T follicular helper cell (primary cell): ENCODE data around the gene RESP18.
A peak's percentile ranks its signal among the peaks of the same experiment; 100 is the strongest.
"Not testable (repeated sequence)": the region's sequence is repeated elsewhere in the genome, so short reads cannot be mapped to it uniquely, and the experiment has no call there.

Experiments used
- DNase-seq: peaks from one replicate; pipeline ENCODE4 v3.0.0-alpha.2; 2020; ENCODE audit warnings: low read depth

RESP18 gene

DNA sequence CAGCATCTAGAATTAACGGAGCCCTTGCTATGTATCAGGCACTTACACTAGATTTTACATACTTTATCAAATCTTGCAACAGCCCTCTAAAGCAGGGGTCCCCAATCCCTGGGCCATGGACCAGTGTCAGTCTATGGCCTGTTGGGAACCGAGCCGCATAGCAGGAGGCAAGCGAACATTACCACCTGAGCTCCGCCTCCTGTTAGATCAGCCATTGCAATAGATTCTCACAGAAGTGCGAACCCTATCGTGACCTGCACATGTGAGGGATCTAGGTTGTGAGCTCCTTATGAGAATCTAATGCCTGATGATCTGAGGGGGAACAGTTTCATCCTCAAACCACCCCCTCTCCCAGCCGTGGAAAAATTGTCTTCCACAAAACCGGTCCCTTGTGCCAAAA is 39.9 kb downstream of the RESP18 start:
- no peak for DNase-seq

DNA sequence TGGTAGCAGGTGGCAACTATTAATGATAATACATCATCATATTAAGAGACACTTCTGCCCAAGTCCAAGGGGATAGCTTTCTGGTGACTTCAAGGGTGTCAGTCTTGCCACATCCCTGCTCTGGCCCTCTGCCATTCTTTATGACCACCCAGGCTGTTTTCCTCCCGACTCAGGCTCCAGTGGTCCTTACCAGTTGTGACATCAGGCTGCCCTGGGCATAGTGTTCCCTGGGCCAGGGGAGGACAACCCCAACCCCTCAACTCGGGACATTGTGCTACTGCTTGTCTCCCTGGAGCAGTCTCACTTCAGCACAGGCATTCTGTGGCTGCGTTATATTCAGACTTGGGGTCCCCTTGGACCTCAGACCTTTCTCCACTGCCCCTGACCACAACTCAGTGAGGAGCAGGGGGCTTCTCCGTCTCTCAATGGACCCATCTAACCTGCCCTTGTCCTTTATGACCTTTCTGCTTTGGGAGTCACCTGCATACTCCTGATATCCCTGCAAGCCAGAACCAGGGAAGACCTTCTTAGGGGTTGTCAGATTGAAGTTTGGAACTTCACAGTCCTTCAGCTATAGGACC is 40.5 kb downstream of the RESP18 start:
- no peak for DNase-seq

GRCh38 chr2:219291394-219291793 is 41.1 kb downstream of the RESP18 start:
- no peak for DNase-seq

DNA sequence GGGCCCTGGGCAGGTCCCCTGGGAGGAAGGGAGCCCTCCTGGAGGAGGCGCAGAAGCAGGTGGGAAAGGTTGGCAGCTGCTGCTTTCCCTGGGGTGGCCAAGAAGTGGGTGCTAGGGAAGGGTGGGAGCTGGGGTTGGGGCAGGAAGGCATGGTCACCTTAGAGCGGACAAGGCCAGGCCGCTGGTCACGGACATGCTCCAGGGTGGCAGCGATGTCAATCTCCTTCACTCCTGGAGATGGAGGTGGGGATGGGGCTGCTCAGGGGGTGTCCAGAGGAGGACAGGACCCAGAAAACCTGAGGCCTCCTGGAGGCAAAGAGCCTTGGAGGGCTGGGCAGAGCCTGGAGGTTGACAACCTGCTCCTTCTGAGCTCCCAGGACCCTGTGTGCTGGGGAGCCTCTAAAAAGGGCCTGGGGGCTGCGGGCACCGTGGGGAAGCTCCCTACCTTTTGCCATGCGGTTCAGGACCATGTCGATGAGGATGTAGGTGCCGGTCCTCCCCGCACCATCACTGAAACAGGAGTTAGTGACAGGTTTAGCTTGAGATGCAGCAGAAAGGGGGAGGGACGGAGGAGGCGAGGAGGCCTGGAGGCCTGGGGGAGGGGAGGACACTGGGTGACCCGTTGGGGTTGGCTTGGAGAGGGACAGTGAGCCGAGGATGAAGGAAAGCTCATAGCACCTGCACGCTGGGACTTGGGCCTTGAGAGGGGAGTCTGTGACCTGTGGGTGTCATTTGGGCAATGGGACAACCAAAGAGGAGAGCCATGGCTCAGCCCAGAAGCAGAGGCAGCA is 42.0 kb downstream of the RESP18 start:
- DNase-seq = no peak

- no peak for DNase-seq
Measured at GRCh38 chr2:219289537-219290361, 42.8 kb downstream of the RESP18 start.

GRCh38 chr2:219289195-219289536 is 43.4 kb downstream of the RESP18 start:
- no peak for DNase-seq

DNA sequence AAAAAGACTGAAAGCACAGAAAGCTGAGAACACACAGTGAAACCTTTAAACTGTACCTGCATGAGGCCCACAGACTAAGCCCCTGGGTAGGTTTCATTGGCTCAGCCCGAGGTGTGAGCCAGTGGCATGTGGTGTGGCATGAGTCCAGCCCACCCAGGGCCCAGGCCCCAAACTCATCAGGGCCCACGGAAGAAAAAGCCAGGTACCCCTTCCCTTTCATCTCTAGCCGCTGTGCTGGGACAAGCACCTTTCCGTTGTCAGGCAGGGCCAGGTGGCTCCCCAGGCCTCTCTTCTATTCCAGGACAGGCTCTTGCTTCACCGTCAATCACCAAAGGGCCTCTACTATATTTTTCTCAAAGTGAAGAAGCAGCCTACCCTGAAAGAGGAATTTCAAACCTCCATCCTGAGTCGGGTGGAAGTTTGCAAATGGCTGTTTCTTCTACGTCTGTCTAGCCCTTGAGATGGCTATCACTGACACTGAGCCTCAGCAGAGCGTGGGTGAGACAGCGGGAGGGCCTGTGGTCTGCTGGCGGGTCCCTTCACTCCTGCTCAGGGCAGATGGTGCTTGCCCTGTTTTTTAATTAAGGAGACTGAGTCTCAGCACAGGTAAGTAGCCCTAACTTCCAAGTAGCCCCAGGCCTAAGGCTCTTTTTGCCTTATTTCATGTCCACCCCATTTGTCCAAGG is 44.8 kb downstream of the RESP18 start:
- DNase-seq = no peak

DNA sequence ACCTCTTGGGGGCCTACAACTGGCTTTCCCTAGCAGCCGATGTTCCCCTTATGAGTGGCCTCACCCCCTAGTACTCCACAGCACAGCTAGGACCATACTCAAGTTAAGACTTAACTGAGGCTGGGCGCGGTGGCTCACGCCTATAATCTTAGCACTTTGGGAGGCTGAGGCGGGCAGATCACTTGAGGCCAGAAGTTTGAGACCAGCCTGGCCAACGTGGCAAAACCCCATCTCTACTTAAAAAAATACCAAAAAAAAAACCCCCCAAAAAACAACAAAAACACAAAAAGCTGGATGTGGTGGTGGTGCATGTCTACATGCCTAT is 45.5 kb downstream of the RESP18 start:
- DNase-seq = not testable (repeated sequence)

DNA sequence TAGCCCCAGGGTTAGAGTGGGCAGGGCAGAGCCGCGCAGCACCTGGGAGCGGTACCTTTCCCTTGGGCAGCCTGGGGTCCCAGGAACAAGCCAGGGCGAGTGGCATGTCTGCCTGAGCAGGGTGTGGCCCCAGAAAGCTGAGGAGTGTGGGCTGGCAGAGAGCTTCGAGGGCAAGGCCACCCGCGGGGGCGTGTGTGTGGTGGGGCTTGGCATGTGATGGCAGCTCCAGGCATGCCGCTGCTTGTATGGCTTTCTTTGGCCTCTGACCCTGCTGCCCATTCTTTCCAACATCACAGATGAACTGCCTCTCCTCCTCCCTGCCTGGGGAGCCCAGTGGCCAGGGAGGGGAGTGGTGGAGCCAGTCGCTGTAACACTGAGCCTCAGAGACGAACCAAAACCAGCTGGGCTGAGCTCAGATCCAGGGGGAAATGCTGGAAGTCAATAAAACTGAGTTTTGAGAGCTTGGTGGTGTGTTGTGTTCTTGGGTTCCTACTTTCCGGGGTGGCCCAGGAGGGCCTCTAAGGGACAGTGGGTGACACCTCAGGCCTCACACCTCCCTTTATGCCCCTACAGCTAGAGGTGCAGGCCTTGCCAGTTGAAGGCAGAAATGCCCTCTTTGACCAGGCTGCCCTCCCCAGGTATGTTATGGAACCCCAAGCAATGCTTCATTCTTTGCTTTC is 46.0 kb downstream of the RESP18 start:
- DNase-seq = no peak

GRCh38 chr2:219285894-219286425 is 46.6 kb downstream of the RESP18 start:
- DNase-seq = no peak

DNA sequence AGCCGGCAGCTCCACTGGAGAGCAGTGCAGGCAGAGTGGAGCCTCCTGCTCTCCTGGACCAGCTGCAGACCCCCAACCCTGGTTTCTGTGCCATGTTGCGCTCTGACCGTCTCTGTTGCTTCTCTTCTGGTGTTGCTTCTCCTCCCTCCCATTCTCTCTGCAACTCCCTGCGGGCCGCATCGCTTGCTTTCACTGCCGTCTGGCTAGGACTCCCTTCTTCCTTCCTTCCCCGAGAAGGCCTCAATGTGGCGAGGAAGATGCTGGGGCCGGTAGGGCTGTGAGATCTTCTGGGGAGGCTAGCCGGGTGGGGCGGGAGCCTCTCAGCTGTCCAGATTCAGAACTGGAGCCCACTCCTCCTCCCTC is 47.2 kb downstream of the RESP18 start:
- no peak for DNase-seq

DNA sequence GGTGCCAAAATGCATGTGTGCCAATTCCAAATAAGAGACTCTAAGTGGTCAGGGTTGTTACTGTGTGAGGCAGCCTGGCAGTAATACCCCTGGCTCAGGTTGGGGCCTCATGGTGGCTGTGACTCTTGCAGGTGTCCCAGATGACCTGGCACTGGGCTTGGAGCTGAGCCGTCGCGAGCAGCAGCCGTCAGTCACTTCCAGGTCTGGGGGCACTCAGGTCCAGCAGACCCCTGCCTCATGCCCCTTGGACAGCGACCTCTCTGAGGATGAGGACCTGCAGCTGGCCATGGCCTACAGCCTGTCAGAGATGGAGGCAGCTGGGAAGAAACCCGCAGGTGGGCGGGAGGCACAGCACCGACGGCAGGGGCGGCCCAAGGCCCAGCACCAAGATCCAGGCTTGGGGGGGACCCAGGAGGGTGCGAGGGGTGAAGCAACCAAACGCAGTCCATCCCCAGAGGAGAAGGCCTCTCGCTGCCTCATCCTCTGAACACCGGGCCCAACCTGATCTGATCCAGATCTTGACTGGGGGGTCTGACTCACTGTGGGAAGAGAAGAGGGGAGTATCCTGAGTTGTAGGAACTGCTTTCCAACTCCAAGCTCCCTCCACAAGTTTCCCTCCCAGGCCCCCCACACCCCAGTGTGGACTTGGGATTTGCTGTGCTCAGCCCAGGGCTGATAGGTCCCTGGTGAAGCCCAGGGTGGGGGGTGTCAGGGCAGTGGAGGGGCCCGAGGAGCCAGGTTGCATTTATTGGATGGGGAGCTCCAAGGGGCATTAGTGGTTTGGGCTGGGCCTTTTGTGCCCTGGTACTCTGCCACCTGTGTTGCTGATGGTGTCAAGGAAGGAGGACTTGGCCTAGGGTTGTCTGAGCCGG is 47.8 kb downstream of the RESP18 start:
- no peak for DNase-seq

- no peak for DNase-seq
Measured at GRCh38 chr2:219282943-219283581, 49.5 kb downstream of the RESP18 start.

GRCh38 chr2:219282375-219282774 is 50.2 kb downstream of the RESP18 start:
- DNase-seq = no peak

DNA sequence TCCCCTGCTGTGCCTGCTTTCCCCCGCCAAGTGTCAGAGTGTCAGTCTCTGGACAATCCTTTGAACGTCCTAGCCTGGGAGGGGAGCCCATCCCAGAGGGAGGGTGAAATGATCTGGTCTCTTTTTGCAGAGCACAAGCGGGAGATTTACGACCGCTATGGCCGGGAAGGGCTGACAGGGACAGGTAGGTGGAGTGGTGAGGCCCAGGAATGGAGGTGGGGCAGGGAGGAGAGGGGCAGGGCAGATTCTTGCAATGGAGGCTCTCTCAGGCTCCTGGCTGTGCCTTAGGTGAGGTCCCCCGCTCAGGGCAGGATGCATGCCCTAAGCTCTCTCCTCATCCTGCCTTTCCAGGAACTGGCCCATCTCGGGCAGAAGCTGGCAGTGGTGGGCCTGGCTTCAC is 51.0 kb downstream of the RESP18 start:
- no peak for DNase-seq

DNA sequence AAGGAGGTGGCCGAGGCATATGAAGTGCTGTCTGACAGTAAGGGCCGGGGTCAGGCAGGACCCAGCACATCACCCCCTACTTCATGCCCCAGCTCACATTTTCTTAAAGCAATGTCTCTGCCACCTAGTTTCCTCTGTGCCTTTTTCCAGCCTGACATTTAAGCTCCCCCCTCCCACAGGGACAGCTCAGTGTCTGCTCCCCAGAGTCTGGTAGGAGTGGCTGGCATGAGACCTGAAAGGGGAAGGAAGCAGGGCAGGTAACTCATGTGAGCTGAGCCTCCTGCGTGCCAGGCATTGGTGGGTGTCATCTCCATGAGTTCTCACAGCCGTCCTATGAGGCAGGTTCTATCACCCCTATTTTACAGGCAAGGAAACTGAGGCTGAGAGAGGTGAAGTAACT is 51.9 kb downstream of the RESP18 start:
- DNase-seq = no peak

- no peak for DNase-seq
Measured at GRCh38 chr2:219279916-219280516, 52.5 kb downstream of the RESP18 start.

DNA sequence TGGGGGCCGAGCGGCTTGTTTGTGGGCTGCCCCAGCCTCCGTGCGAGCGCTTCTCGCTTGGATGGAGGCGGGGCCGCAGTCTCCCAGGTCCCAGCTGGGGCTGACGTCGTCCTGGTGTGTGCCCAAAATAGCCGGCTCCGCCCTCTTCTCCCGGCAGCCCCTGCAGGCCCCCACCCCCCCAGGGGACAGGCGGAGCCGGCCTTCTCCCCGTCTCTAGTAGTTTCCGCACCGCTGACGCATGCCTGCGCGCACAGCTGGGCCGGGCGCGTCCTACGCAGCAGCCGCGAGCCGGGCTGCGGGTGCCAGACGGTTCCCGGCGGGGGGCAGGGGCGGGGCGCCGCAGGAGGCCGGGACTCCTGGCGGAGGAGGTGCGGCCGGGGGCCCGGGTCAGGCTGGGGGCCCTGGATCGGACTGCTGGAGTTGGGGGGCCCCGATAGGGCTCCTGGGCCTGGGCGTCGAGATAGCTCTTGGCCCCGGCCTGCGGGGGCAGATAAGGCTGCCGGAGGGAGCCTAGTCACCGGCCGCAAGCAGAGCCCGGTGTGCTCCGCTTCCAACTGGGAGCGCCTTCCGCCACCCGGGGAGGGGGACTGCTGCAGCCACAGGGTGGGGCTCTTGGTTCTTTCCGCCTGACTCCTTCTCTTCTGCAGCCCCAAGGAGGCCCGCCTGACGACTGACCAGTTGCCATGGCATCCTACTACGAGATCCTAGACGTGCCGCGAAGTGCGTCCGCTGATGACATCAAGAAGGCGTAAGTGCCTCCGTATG is 53.2 kb downstream of the RESP18 start, which contains the start of gene DNAJB2:
DNAJB2 (plus strand) TSS at position 216 of the 765 bp plus-strand sequence; CDS start at position 684, 468 bp downstream.
- peak; percentile 99 for DNase-seq

- DNase-seq = no peak
Measured at GRCh38 chr2:219278655-219279150, 53.8 kb downstream of the RESP18 start.
